ENCODE measurements around the gene UPF2. TPM values are rescaled to one million over a fixed set of nuclear protein-coding genes. Genes with fewer than 3 reads are reported as not detected.
"Not testable (repeated sequence)": the region's sequence is repeated elsewhere in the genome, so short reads cannot be mapped to it uniquely, and the experiment has no call there.

UPF2 gene
- total RNA-seq, 2 experiments from 2014 or later = 32.7 to 33.3 TPM

GRCh38 chr10:11898372-11899066 is 144.1 kb downstream of the UPF2 start:
- ChIA-PET POLR2A (no interaction called here), CTCF (no interaction called here)

GRCh38 chr10:11898033-11898371 is 144.6 kb downstream of the UPF2 start:
- no peaks in the 10 kb centered on the region for H3K4me1 Mint-ChIP-seq (ENCODE audit: low read depth)
- DNase-seq (no peak), ATAC-seq (no peak)
- no peak overlapping the region for H3K27ac Mint-ChIP-seq
- ChIA-PET CTCF (no interaction called here), POLR2A (no interaction called here)
- no peak overlapping the region for H3K4me3 Mint-ChIP-seq
- H3K36me3 Mint-ChIP-seq (ENCODE audit: low read depth) = no peaks in the 10 kb centered on the region
- H3K27me3 Mint-ChIP-seq (ENCODE audit: low read depth) = no peaks in the 10 kb centered on the region
- no peaks in the 10 kb centered on the region for H3K9me3 Mint-ChIP-seq (ENCODE audit: insufficient read depth)

More at GRCh38 chr10:11898372-11899066, 144.1 kb downstream of the UPF2 start:
- Mint-ChIP-seq H3K27ac (no peak overlapping the region), H3K4me1 (ENCODE audit: low read depth) (no peaks in the 10 kb centered on the region), H3K27me3 (ENCODE audit: low read depth) (no peaks in the 10 kb centered on the region), H3K36me3 (ENCODE audit: low read depth) (no peaks in the 10 kb centered on the region), H3K9me3 (ENCODE audit: insufficient read depth) (no peaks in the 10 kb centered on the region), H3K4me3 (no peak overlapping the region)
- ATAC-seq (no peak), DNase-seq (no peak)

- Mint-ChIP-seq H3K9me3 (ENCODE audit: insufficient read depth) (no peaks in the 10 kb centered on the region), H3K27me3 (ENCODE audit: low read depth) (no peaks in the 10 kb centered on the region), H3K36me3 (ENCODE audit: low read depth) (no peaks in the 10 kb centered on the region), H3K4me1 (ENCODE audit: low read depth) (no peaks in the 10 kb centered on the region), H3K4me3 (no peak overlapping the region), H3K27ac (no peak overlapping the region)
- POLR2A ChIA-PET = no interaction called here
- ATAC-seq (no peak), DNase-seq (no peak)
- CTCF ChIA-PET = no interaction called here
These were observed 145.9 kb downstream of the UPF2 start for GRCh38 chr10:11896549-11897200.

GRCh38 chr10:11895598-11895997 is 147.0 kb downstream of the UPF2 start:
- Mint-ChIP-seq H3K4me3 (no peak overlapping the region), H3K4me1 (ENCODE audit: low read depth) (no peaks in the 10 kb centered on the region), H3K27ac (no peak overlapping the region), H3K27me3 (ENCODE audit: low read depth) (no peaks in the 10 kb centered on the region), H3K9me3 (ENCODE audit: insufficient read depth) (no peaks in the 10 kb centered on the region), H3K36me3 (ENCODE audit: low read depth) (no peaks in the 10 kb centered on the region)
- ATAC-seq = no peak
- no peak for DNase-seq
- CTCF ChIA-PET = no interaction called here
- POLR2A ChIA-PET = no interaction called here

- POLR2A ChIA-PET = no interaction called here
- H3K4me3 Mint-ChIP-seq = no peak overlapping the region
- ATAC-seq (no peak), DNase-seq (no peak)
- no peaks in the 10 kb centered on the region for H3K36me3 Mint-ChIP-seq (ENCODE audit: low read depth)
- H3K9me3 Mint-ChIP-seq (ENCODE audit: insufficient read depth) = no peaks in the 10 kb centered on the region
- CTCF ChIA-PET = no interaction called here
- no peaks in the 10 kb centered on the region for H3K27me3 Mint-ChIP-seq (ENCODE audit: low read depth)
- H3K4me1 Mint-ChIP-seq (ENCODE audit: low read depth) = no peaks in the 10 kb centered on the region
- no peak overlapping the region for H3K27ac Mint-ChIP-seq
These were observed 147.5 kb downstream of the UPF2 start for GRCh38 chr10:11895108-11895466.

- Mint-ChIP-seq H3K4me1 (ENCODE audit: low read depth) (no peaks in the 10 kb centered on the region), H3K9me3 (ENCODE audit: insufficient read depth) (no peaks in the 10 kb centered on the region), H3K27ac (no peak overlapping the region), H3K36me3 (ENCODE audit: low read depth) (no peaks in the 10 kb centered on the region), H3K27me3 (ENCODE audit: low read depth) (no peaks in the 10 kb centered on the region), H3K4me3 (no peak overlapping the region)
- DNase-seq = no peak
- CTCF ChIA-PET = no interaction called here
- POLR2A ChIA-PET = no interaction called here
- no peak for ATAC-seq
These were observed 148.1 kb downstream of the UPF2 start for GRCh38 chr10:11894381-11895107.

- Mint-ChIP-seq H3K4me3 (no peak overlapping the region), H3K27ac (no peak overlapping the region), H3K27me3 (ENCODE audit: low read depth) (no peaks in the 10 kb centered on the region), H3K9me3 (ENCODE audit: insufficient read depth) (no peaks in the 10 kb centered on the region), H3K36me3 (ENCODE audit: low read depth) (no peaks in the 10 kb centered on the region), H3K4me1 (ENCODE audit: low read depth) (no peaks in the 10 kb centered on the region)
- ATAC-seq = no peak
- no peak for DNase-seq
- ChIA-PET POLR2A (no interaction called here), CTCF (no interaction called here)
These were observed 148.8 kb downstream of the UPF2 start for GRCh38 chr10:11893749-11894278.

- Mint-ChIP-seq H3K36me3 (ENCODE audit: low read depth) (no peaks in the 10 kb centered on the region), H3K27ac (no peak overlapping the region), H3K4me3 (no peak overlapping the region), H3K4me1 (ENCODE audit: low read depth) (no peaks in the 10 kb centered on the region), H3K9me3 (ENCODE audit: insufficient read depth) (no peaks in the 10 kb centered on the region), H3K27me3 (ENCODE audit: low read depth) (no peaks in the 10 kb centered on the region)
- ATAC-seq = no peak
- no peak for DNase-seq
- POLR2A ChIA-PET = no interaction called here
- CTCF ChIA-PET = no interaction called here
These were observed 150.7 kb downstream of the UPF2 start for GRCh38 chr10:11891776-11892486.

- H3K27ac Mint-ChIP-seq; H3K4me1 Mint-ChIP-seq (ENCODE audit: low read depth); ATAC-seq; H3K9me3 Mint-ChIP-seq (ENCODE audit: insufficient read depth); H3K36me3 Mint-ChIP-seq (ENCODE audit: low read depth); CTCF ChIA-PET; POLR2A ChIA-PET; DNase-seq; H3K27me3 Mint-ChIP-seq (ENCODE audit: low read depth); H3K4me3 Mint-ChIP-seq: not testable (repeated sequence)
These were observed 153.3 kb downstream of the UPF2 start for GRCh38 chr10:11889263-11889662.

GRCh38 chr10:11887381-11888227 is 155.0 kb downstream of the UPF2 start:
- CTCF ChIA-PET = no interaction called here
- peaks cover 2% of the 10 kb centered on the region for H3K4me1 Mint-ChIP-seq (ENCODE audit: low read depth)
- POLR2A ChIA-PET = no interaction called here
- no peak for ATAC-seq
- H3K36me3 Mint-ChIP-seq (ENCODE audit: low read depth) = no peaks in the 10 kb centered on the region
- H3K27ac Mint-ChIP-seq = no peak overlapping the region
- no peak for DNase-seq
- no peak overlapping the region for H3K4me3 Mint-ChIP-seq
- no peaks in the 10 kb centered on the region for H3K9me3 Mint-ChIP-seq (ENCODE audit: insufficient read depth)
- H3K27me3 Mint-ChIP-seq (ENCODE audit: low read depth) = no peaks in the 10 kb centered on the region

- Mint-ChIP-seq H3K27me3 (ENCODE audit: low read depth) (no peaks in the 10 kb centered on the region), H3K36me3 (ENCODE audit: low read depth) (no peaks in the 10 kb centered on the region), H3K4me3 (no peak overlapping the region), H3K4me1 (ENCODE audit: low read depth) (peaks cover 6% of the 10 kb centered on the region), H3K9me3 (ENCODE audit: insufficient read depth) (no peaks in the 10 kb centered on the region), H3K27ac (no peak overlapping the region)
- POLR2A ChIA-PET = no interaction called here
- DNase-seq (no peak), ATAC-seq (no peak)
- CTCF ChIA-PET = no interaction called here
These were observed 155.8 kb downstream of the UPF2 start for GRCh38 chr10:11886851-11887250.

Measured in activated CD8-positive, alpha-beta T cell treated with anti-CD3 and anti-CD28 coated beads, Interleukin-2, amount 10 ng/mL, durations not matched to agents 7 days and 5 days (primary cell).